IMR-90 (cell line): Measurements from ENCODE around the gene TBC1D22A. TPM values are rescaled to one million over a fixed set of nuclear protein-coding genes. Genes with fewer than 3 reads are reported as not detected.

Experiments used
- ATAC-seq: fragments of 200-7000 bp; cut with Tn5 transposase; 2 replicates; pipeline ENCODE4 v1.9.1; 2020; ENCODE audit warnings: low read depth, mild to moderate bottlenecking, moderate library complexity
- BruUV-seq: library from RNA; stranded (reverse); fragments of 400-500 nt; replicated peaks from 2 replicates; lab custom pipeline; 2021; lab: Mats Ljungman, UMichigan
- CTCF ChIA-PET: fragments of 300-600 bp; formaldehyde crosslinking; extraction: SDS; loops from one replicate; lab custom pipeline; 2021; ENCODE audit warnings: antibody characterized with exemption; lab: Yijun Ruan, JAX
- POLR2A ChIA-PET: fragments of 300-600 bp; sonication (Branson Sonifier 250); formaldehyde crosslinking; loops from one replicate; lab custom pipeline; 2022; ENCODE audit warnings: antibody characterized with exemption; ENCODE audit not compliant: unreplicated experiment; lab: Charles Lee
- DNase-seq: peaks from one replicate; pipeline ENCODE4 v3.0.0; 2013
- H2AFZ ChIP-seq: replicated peaks from 2 replicates; pipeline ENCODE3; 2013; ENCODE audit warnings: low read length, mild to moderate bottlenecking; ENCODE audit not compliant: poor library complexity
- H2AK5ac ChIP-seq: 2 replicates; pipeline ENCODE4 v1.6.1; 2013; ENCODE audit warnings: low read depth, low read length, inconsistent platforms
- H2AK9ac ChIP-seq: replicated peaks from 2 replicates; pipeline ENCODE3; 2013; ENCODE audit warnings: mild to moderate bottlenecking, low read depth, low read length, moderate library complexity; ENCODE audit not compliant: poor library complexity
- H2BK120ac ChIP-seq: 2 replicates; pipeline ENCODE4 v1.6.1; 2013; ENCODE audit warnings: low read depth, low read length, inconsistent platforms
- H2BK15ac ChIP-seq: 3 replicates; pipeline ENCODE4 v1.6.1; 2013; ENCODE audit warnings: low read depth, low read length, inconsistent platforms
- H2BK20ac ChIP-seq: 2 replicates; pipeline ENCODE4 v1.6.1; 2013; ENCODE audit warnings: low read depth, mild to moderate bottlenecking, inconsistent platforms, low read length, moderate library complexity
- H2BK5ac ChIP-seq: 2 replicates; pipeline ENCODE4 v1.6.1; 2013; ENCODE audit warnings: mild to moderate bottlenecking, low read depth, low read length, inconsistent platforms; ENCODE audit not compliant: poor library complexity, severe bottlenecking
- H3K14ac ChIP-seq: replicated peaks from 2 replicates; pipeline ENCODE4 v1.6.1; 2013; ENCODE audit warnings: low read depth, low read length, inconsistent platforms
- H3K18ac ChIP-seq: 2 replicates; pipeline ENCODE4 v1.6.1; 2013; ENCODE audit warnings: low read depth, low read length, control low read depth
- H3K23ac ChIP-seq: 2 replicates; pipeline ENCODE4 v1.6.1; 2013; ENCODE audit warnings: low read depth, low read length, inconsistent platforms
- H3K27ac ChIP-seq: 2 replicates; pipeline ENCODE4 v1.5.1; 2013; ENCODE audit warnings: mild to moderate bottlenecking, control low read depth, low read length; ENCODE audit not compliant: insufficient read depth
- H3K27me3 ChIP-seq: 2 replicates; pipeline ENCODE4 v1.6.1; 2013; ENCODE audit warnings: low read length; ENCODE audit not compliant: control insufficient read depth, insufficient read depth
- H3K36me3 ChIP-seq: 2 replicates; pipeline ENCODE4 v1.6.1; 2013; ENCODE audit warnings: low read length, mixed read lengths; ENCODE audit not compliant: control insufficient read depth, insufficient read depth
- H3K4ac ChIP-seq: 2 replicates; pipeline ENCODE4 v1.6.1; 2013; ENCODE audit warnings: low read depth, low read length, inconsistent platforms
- H3K4me1 ChIP-seq: 2 replicates; pipeline ENCODE4 v1.6.1; 2013; ENCODE audit warnings: low read length, mixed read lengths; ENCODE audit not compliant: control insufficient read depth, insufficient read depth
- H3K4me2 ChIP-seq: 2 replicates; pipeline ENCODE4 v1.6.1; 2013; ENCODE audit warnings: low read depth, mild to moderate bottlenecking, control low read depth, low read length, moderate library complexity
- H3K4me3 ChIP-seq: 2 replicates; pipeline ENCODE4 v1.5.1; 2013; ENCODE audit warnings: low read depth, mild to moderate bottlenecking, control low read depth, low read length, moderate library complexity; ENCODE audit not compliant: insufficient read depth
- H3K56ac ChIP-seq: 2 replicates; pipeline ENCODE4 v1.6.1; 2013; ENCODE audit warnings: low read length, inconsistent platforms; ENCODE audit not compliant: insufficient read depth; ENCODE audit errors: extremely low read depth
- H3K79me1 ChIP-seq, 2 experiments: 2 replicates each; pipeline ENCODE4 v1.6.1; 2013; ENCODE audit warnings: low read length in 2 of 2, inconsistent platforms in 1 of 2, low read depth in 1 of 2
- H3K9ac ChIP-seq: 2 replicates; pipeline ENCODE4 v1.6.1; 2013; ENCODE audit warnings: low read depth, low read length, control low read depth
- H3K9me1 ChIP-seq: 2 replicates; pipeline ENCODE4 v1.6.1; 2013; ENCODE audit warnings: low read length, inconsistent platforms; ENCODE audit not compliant: insufficient read depth
- H3K9me3 ChIP-seq: 2 replicates; pipeline ENCODE4 v1.6.1; 2013; ENCODE audit warnings: low read length; ENCODE audit not compliant: control insufficient read depth, insufficient read depth
- H4K20me1 ChIP-seq: 2 replicates; pipeline ENCODE4 v1.6.1; 2013; ENCODE audit warnings: low read length, inconsistent platforms; ENCODE audit not compliant: insufficient read depth
- H4K5ac ChIP-seq: 2 replicates; pipeline ENCODE4 v1.6.1; 2013; ENCODE audit warnings: mild to moderate bottlenecking, low read depth, low read length, control low read depth
- H4K8ac ChIP-seq, 2 experiments: 2 replicates each; pipeline ENCODE4 v1.6.1; 2013; ENCODE audit warnings: low read depth in 2 of 2, low read length in 2 of 2, control low read depth in 1 of 2, inconsistent platforms in 1 of 2
- H4K91ac ChIP-seq: 2 replicates; pipeline ENCODE4 v1.6.1; 2013; ENCODE audit warnings: low read depth, low read length, inconsistent platforms; ENCODE audit not compliant: insufficient read depth
- BHLHE40 ChIP-seq: fragments of 150-350 bp; IDR thresholded peaks from 2 replicates; pipeline ENCODE4 v1.6.1; 2016; ENCODE audit warnings: mild to moderate bottlenecking, low read depth, low read length
- CEBPB ChIP-seq: IDR thresholded peaks from 2 replicates; pipeline ENCODE4 v1.6.1; 2012; ENCODE audit warnings: low read depth, low read length, improper control_type of control experiment
- CHD1 ChIP-seq: IDR thresholded peaks from 2 replicates; pipeline ENCODE4 v1.6.1; 2012; ENCODE audit warnings: low read depth, low read length, improper control_type of control experiment
- CTCF ChIP-seq: conservative IDR thresholded peaks from 2 replicates; pipeline ENCODE4 v1.5.1; 2012; ENCODE audit warnings: mild to moderate bottlenecking, low read depth, low read length, improper control_type of control experiment
- MAFK ChIP-seq: IDR thresholded peaks from 2 replicates; pipeline ENCODE4 v1.6.1; 2012; ENCODE audit warnings: low read depth, low read length, improper control_type of control experiment
- MAZ ChIP-seq: IDR thresholded peaks from 2 replicates; pipeline ENCODE4 v1.6.1; 2012; ENCODE audit warnings: low read depth, mild to moderate bottlenecking, low read length, improper control_type of control experiment, moderate library complexity, borderline replicate concordance
- NFE2L2 ChIP-seq: fragments of 150-350 bp; IDR thresholded peaks from 2 replicates; pipeline ENCODE4 v1.6.1; 2016; ENCODE audit warnings: low read depth, mild to moderate bottlenecking, low read length
- POLR2A ChIP-seq: IDR thresholded peaks from 2 replicates; pipeline ENCODE4 v1.6.1; 2012; ENCODE audit warnings: mild to moderate bottlenecking, low read depth, low read length
- RAD21 ChIP-seq: IDR thresholded peaks from 2 replicates; pipeline ENCODE4 v1.6.1; 2012; ENCODE audit warnings: low read length, improper control_type of control experiment
- RCOR1 ChIP-seq: IDR thresholded peaks from 2 replicates; pipeline ENCODE4 v1.6.1; 2012; ENCODE audit warnings: mild to moderate bottlenecking, low read length, improper control_type of control experiment; ENCODE audit not compliant: insufficient replicate concordance
- RFX5 ChIP-seq: IDR thresholded peaks from 2 replicates; pipeline ENCODE4 v1.8.0; 2012; ENCODE audit warnings: low read depth, mild to moderate bottlenecking, low read length, moderate library complexity
- SMC3 ChIP-seq: fragments of 150-350 bp; IDR thresholded peaks from 2 replicates; pipeline ENCODE4 v1.6.1; 2016; ENCODE audit warnings: low read depth, mild to moderate bottlenecking, antibody characterized with exemption, low read length, moderate library complexity
- USF2 ChIP-seq: fragments of 150-350 bp; IDR thresholded peaks from 2 replicates; pipeline ENCODE4 v1.6.1; 2017; ENCODE audit warnings: mild to moderate bottlenecking, antibody characterized with exemption, low read length, low read depth
- WGBS, 2 experiments: methylation state at CpG; one replicate each; pipeline versions ENCODE4 v1.1.5 to v1.1.7; 2013; ENCODE audit warnings: missing lambda C conversion rate in 2 of 2; ENCODE audit not compliant: insufficient read length in 1 of 2; ENCODE audit errors: extremely low coverage in 2 of 2; 5-methylcytosine and 5-hydroxymethylcytosine counted together
- dilution Hi-C: fragments of 300-500 bp; cut with HindIII; formaldehyde crosslinking; loops from one replicate; pipeline ENCODE4 v1.14.3; 2018; ENCODE audit warnings: low sequenced_read_pairs; ENCODE audit not compliant: unreplicated experiment
- in situ Hi-C: fragments of 300-500 bp; cut with MboI; formaldehyde crosslinking; loops from 3 replicates; pipeline ENCODE4 v1.14.3; 2019; ENCODE audit warnings: low sequenced_read_pairs, inconsistent platforms, mixed read lengths
- intact Hi-C: fragments of 100-400 bp; cut with micrococcal nuclease; formaldehyde crosslinking; loops from 2 replicates; pipeline ENCODE4 v1.10.0; 2022
- polyA plus RNA-seq, 3 experiments: library from polyadenylated mRNA; depleted of rRNA; stranded (reverse); fragments of >200 nt; gene quantifications; 2 replicates each; pipeline ENCODE4 v1.2.3, GENCODE V29; 2012; ENCODE audit warnings: low replicate concordance in 1 of 3
- total RNA-seq: library from RNA; depleted of rRNA; stranded (reverse); fragments of >200 nt; gene quantifications from 2 replicates; pipeline ENCODE4 v1.2.3, GENCODE V29; 2012

Gene TBC1D22A
- total and polyA plus RNA-seq, 2 of the 4 experiments (the other 2 are of a cell fraction): 9.0 to 16.7 TPM

DNA sequence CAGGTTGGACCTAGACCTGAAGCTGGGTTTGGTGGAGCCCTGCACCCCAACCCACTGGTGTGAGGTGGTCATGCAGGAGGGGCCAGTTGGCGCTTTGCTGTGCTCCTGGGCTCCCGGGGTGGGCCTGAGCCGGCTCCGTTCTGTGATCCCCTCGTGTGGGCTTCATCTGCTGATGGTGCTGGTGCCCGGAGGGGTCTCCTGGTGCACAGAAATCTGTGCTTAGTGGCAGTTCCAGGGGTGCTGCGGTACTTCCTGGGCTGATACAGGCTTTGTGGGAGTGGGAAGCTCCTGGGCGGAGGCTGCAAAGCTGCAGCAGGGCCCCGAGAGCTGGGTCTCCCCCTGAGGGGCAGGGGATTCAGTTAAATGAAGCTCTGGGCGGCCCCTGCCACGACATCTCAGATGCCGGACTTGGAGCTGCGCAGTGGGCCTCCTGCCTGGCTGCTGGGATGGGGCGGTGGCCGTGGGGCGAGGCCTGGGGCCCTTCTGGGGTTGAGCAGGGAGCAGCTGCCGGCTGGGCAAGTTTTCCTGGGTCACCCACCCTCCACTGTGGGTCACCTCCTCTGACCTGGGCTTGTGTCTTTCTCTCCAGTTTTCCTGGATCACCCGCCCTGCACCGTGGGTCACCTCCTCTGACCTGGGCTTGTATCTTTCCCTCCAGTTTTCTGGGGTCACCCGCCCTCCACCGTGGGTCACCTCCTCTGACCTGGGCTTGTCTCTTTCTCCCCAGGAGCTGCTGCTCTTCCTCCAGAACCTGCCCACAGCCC is 410.5 kb downstream of the TBC1D22A start (continued):
- TF ChIP-seq USF2: no peak

DNA sequence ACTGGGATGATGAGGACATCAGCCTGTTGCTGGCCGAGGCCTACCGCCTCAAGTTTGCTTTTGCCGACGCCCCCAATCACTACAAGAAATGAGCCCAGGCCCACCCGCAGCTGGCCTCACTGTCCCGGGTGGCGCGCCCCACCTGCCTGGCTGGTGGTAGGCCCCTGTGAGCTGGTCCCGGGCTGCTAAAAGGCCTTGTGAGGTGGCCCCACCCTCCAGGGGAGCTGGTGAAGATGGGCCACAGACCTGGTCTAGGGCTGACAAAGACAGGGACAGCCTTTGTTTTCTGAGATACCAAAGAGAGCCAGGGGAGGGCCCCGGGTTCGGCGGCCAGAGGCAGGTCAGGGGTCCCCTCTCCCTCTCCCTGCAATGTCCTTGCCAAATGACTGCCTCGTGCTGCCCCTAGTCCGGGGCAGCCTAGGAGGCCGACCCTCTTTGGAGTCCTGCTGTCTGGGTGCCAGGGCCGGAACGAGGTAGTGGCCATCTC is 411.1 kb downstream of the TBC1D22A start:
- Histone ChIP-seq H4K5ac (no peak overlapping the region), H3K79me1 (no peaks in the 10 kb centered on the region; a peak in 2 of 4 replicates), H2AFZ (no peak overlapping the region), H3K4me3 (no peak overlapping the region), H2BK20ac (no peak overlapping the region), H3K9me3 (no peaks in the 10 kb centered on the region), H2BK15ac (no peak overlapping the region), H2BK120ac (no peak overlapping the region), H3K36me3 (no peaks in the 10 kb centered on the region), H3K9me1 (peaks cover 5% of the 10 kb centered on the region; the same call in 1 of the 2 replicates), H3K23ac (no peak overlapping the region), H3K18ac (no peak overlapping the region), H3K56ac (no peak overlapping the region), H3K4me1 (peaks cover 10% of the 10 kb centered on the region), H3K4me2 (no peak overlapping the region), H3K4ac (no peak overlapping the region), H3K27ac (no peak overlapping the region), H4K20me1 (no peaks in the 10 kb centered on the region; the same call in 1 of the 2 replicates), H2AK5ac (no peak overlapping the region), H2BK5ac (no peak overlapping the region), H3K14ac (no peak overlapping the region), H3K27me3 (no peaks in the 10 kb centered on the region), H2AK9ac (no peak overlapping the region), H4K8ac (no peak overlapping the region), H4K91ac (no peak overlapping the region), H3K9ac (no peak overlapping the region)
- in situ Hi-C loops: no loop called here
- no peak for ATAC-seq
- BruUV-seq: no TSS peak
- intact Hi-C loops: loop anchor here (2.0 kb wide), 1 partner anchor 329 kb away; no protein-coding TSS in a partner anchor
- no peak for DNase-seq
- dilution Hi-C loops: no loop called here
- 100% methylated on average over 1 of the region's 17 CpGs; no CpG with 5 or more reads in 1 of the 2 experiments for WGBS, 2 experiments
- ChIA-PET CTCF (no interaction called here), POLR2A (no interaction called here)
- TF ChIP-seq RAD21 (no peak), BHLHE40 (no peak), MAZ (no peak), CEBPB (no peak), MAFK (no peak), USF2 (no peak), CTCF (no peak), POLR2A (no peak), SMC3 (no peak), RCOR1 (no peak), CHD1 (no peak), NFE2L2 (no peak), RFX5 (no peak)
